Limb (tissue), 2 donors: Measurements from ENCODE around the gene DNAJC1.
"Not testable (repeated sequence)": the region's sequence is repeated elsewhere in the genome, so short reads cannot be mapped to it uniquely, and the experiment has no call there.

Source experiments
- DNase-seq, 2 donors: peaks; one replicate each; pipeline ENCODE4 v3.0.0-alpha.2; 2016; ENCODE audit errors: extremely low spot score in 2 of 2

DNAJC1 gene

GRCh38 chr10:21831986-21832820 lies 171.3 kb downstream of the DNAJC1 start:
- no peak for DNase-seq

- no peak for DNase-seq
Measured at GRCh38 chr10:21830037-21830436, 173.5 kb downstream of the DNAJC1 start.

DNA sequence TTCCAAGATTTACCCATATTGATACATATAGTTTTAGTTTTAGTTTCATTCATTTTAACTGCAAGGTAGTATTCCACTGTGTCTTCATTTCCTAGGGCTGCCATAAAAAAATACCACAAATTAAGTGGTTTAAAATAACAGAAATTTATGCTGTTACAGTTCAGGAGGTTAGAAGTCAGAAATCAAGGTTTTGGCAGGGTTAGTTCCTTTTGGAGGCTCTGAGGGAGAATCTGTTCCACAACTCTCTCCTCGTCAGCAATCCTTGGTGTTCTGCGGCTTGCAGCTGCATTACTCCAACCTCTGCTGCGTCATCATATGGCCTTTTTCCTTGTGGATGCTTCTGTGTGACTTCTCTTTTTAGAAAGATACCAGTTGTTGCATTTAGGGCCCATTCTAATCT lies 176.2 kb downstream of the DNAJC1 start:
- DNase-seq, result no peak

DNA sequence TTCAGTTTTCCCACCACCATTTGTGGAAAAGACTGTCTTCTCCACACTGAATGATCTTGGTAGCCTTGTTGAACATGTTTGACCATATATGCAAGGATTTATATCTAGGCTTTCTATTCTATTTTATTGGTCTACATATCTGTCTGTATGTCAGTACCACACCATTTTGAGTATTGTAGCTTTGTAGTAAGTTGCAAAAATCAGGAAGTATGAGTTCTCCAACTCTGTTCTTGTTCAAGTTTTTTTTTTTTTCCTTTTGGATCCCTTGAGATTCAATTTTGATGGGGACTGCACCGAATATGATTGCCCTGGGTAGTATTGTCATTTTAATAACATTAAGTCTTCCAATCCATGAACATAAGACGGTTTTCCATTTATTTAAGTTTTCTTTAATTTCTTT lies 176.8 kb downstream of the DNAJC1 start:
- no peak for DNase-seq

DNA sequence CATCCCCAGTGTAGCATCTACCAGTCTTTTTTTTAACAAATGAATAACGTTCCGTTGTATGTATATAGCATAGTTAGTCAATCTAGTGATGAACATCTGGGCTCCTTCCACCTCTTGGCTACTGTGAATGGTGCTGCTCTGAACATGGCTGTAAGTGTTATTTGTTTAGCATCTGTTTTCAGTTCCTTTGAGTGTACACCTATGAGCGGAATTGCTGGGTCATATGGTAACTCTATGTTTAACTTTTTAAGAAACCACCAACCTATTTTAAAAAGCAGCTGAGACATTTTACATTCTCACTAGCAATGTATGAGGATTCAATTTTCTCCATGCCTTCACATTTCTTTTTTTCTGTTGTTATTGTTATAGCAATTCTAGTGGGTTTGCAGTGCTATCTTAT lies 178.2 kb downstream of the DNAJC1 start:
- no peak for DNase-seq

DNA sequence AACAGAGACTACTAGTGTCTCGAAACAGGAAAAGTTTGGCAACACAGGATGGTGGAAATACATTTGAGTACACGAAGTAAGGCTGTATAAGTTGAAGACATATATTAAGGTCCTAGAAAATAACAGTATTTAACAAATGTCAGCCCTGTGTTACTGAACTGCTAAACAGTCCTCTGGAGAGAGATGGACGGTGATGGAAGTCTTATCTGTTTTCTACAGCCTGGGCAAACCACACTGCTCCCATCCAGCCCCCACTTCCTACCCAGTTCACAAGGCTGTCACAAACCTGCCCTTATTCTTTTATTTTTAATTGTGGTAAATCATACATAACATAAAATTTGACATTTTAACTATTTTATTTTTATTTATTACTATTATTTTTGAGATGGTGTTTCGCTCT lies 179.1 kb downstream of the DNAJC1 start:
- DNase-seq, result no peak

- no peak for DNase-seq
Measured at GRCh38 chr10:21823617-21824016, 179.9 kb downstream of the DNAJC1 start.

- DNase-seq, result not testable (repeated sequence)
Measured at GRCh38 chr10:21822273-21822672, 181.3 kb downstream of the DNAJC1 start.

GRCh38 chr10:21820952-21821351 lies 182.6 kb downstream of the DNAJC1 start:
- no peak for DNase-seq

DNA sequence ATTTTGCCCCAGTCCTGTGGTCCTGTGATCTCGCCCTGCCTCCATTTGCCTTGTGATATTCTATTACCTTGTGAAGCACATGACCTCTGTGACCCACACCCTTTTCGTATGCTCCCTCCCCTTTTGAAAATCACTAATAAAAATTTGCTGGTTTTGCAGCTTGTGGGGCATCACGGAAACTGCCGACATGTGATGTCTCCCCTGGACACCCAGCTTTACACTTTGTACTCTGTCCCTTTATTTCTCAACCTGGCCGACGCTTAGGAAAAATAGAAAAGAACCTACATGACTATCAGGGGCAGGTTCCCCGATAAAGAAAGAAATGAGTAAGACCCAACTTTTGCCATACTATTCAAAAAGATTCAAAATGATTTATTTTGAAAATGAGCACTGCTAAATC lies 185.1 kb downstream of the DNAJC1 start:
- DNase-seq, result not testable (repeated sequence)

DNA sequence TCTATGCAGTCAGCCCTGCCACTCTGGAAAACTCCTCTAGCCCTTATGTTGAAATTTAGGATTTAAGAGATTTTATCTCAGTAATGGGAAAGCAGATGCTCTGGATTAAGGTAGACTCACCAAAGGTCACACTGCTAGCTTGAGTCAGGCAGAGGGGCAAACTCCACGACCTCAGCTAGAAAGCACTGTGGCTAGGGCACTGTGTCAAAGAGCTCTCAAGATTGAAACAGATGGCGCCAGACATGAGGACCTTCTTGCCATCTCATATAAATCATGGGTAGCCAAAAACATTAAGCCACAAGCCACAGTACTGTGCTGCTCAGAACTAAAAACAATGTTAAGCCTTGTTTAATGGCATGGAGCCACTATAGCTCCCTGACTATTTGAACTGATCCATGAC lies 188.7 kb downstream of the DNAJC1 start:
- DNase-seq, result no peak

DNA sequence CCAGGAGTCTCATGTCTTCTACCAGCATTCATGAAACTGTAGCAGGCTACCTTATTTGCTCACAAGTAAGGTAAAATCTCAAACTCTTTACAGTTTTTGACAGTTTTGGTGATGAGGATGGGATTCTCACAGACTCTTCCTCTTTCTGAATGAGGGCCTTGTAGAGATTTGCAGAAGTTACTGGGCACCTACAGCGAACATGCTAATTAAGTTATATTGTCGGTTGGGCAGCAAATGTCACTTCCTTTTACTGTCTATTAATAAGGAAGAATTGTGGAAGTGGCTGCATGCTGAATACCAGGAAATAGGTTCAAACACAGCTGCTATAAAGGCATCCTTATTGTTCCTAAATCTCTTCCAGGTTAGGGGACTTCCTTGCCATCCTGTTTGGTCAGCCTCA lies 189.6 kb downstream of the DNAJC1 start:
- DNase-seq, result no peak

GRCh38 chr10:21811245-21811585 lies 192.3 kb downstream of the DNAJC1 start:
- DNase-seq, result no peak

GRCh38 chr10:21810582-21811244 lies 192.8 kb downstream of the DNAJC1 start:
- no peak for DNase-seq

DNA sequence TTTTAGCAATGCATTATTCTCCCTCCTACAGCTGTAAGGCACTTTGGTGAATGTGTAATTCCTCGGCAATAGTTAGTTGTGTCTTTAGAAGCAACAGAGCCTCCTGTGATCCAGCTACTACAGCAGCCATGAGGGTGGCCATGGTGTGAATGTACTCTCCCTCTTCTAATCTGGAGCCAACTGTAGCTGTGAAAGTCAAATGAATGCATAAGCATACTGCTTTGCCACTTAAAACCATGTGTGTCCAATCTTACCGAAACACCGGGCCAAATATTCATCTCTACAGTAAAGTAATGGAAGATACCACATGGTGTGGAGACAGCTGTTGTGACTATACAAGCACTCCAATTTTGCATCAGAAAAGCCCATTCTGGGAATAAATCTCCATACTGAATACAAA lies 195.0 kb downstream of the DNAJC1 start:
- peak in 1 of 2 donors; percentile 65 for DNase-seq

DNA sequence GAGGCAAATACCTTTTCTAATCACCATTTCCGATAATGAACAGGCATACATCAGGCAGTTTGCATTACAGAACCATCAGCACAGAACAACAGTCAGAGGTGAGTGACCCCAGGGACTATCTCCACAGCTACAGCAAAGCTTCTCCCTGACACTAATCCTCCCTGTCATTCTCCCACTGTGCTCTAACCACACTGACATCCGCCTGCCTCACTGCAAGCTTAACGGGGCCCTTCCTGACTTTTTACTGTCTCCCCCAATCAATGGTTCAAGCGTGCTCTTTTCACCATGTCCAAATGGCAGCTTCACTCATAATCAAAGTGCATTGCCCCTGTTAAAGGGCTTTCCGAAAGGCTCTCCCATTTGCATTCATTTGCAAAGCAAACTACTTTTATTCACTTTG lies 196.3 kb downstream of the DNAJC1 start:
- DNase-seq, result no peak

DNA sequence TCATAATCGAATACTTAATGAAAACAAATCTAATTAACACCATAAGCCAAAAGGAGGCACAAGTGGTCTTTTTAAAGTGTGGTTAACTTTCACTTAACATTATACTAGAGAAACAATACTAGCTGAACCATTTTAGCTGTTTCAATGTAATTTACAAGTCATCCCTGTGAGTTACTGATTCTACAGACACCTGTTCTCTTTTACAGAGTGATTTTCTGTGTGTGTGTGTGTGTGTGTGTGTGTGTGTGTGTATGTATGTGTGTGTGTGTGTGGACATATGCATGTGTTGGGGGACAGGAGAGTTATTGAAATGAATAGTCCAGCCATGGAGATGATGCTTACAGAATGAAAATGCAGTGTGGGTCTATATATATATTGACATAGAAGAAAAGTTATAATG lies 200.2 kb downstream of the DNAJC1 start:
- no peak for DNase-seq

DNA sequence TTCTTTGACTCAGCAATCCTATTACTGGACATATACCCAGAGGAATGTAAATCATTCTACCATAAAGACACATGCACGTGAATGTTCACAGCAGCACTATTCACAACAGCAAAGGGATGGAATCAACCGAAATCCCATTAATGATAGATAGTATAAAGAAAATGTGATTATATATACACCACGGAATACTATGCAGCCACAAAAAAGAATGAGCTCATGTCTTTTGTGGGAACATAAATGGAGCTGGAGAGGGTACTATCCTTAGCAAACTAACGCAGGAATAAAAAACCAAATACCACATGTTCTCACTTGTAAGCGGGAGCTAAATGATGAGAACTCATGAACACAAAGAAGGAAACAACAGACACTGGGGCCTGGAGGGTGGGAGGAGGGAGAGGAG lies 201.9 kb downstream of the DNAJC1 start:
- DNase-seq, result no peak

DNA sequence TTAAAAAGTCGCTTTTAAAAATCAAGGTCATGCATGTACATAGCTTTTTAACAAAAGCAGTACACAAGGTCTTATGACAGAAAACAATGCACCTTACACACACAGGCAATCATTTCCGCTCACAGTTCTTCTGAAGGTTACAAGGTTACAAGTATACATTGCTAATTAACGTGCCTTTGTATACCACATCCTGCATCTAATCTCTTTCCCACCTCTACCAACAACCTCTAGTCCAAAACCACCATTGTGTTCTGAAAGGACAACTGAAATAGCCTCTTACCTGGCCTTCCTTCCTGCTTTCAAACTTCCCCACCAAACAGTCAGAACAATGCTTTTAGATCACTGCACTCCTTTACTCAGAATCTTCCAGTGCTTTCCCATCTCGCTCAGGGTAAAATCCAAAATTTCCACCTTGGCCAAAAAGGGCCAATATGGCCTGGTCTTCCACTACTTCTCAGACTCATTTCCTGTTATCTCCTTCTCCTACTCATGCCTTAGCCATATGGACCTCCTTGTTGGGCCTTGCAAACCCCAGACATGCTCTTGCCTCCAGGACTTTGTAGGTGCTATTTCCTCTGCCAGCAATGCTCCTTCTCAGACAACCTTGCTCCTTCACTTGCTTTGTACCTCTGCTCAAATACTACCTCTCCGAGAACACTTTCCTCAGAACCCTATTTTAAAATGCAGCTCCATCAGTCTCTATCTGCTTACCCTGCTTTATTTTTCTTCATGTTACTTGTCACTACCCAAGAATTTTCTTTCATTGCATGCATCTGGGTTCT lies 205.4 kb downstream of the DNAJC1 start:
- no peak for DNase-seq

GRCh38 chr10:21797533-21797932 lies 206.0 kb downstream of the DNAJC1 start:
- DNase-seq, result no peak

DNA sequence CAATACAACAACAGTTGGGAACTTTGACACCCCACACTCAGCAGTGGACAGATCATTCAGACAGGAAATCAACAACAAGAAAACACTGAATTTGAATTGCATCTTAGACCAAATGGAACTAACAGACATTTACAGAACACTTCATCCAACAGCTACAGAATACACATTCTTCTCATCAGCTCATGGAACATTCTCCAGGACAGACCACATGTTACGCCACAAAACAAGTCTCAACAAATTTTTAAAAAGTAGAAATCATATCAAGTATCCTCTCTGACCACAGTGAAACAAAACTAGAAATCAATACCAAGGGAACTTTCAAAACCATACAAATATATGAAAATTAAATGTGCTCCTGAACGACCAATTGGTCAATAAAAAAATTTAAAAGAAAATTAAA lies 212.3 kb downstream of the DNAJC1 start:
- DNase-seq, result no peak

DNA sequence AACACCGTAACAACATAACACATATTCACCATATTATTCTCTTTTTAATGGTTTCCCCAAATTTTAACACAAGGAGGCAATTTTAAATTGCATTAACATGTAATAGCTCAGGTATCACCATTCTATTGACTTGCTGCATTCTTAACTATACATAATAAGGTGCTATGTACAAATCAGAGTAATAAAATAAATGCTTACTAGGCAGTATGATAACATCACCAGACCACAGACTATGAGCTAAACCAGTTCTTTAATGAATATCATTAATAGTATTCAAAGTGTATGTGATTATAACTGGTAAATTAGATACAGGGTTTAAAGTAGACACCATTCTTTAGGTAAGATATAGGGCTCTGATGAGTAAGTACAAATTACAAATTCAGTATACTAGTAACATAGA lies 226.6 kb downstream of the DNAJC1 start:
- DNase-seq, result no peak
